Suprapubic skin (tissue), 4 donors: ENCODE results near the gene CNTN1. TPM values are rescaled to one million over a fixed set of nuclear protein-coding genes. Genes with fewer than 3 reads are reported as not detected.

ENCODE experiments used
- DNase-seq, 2 donors: peaks; one replicate each; pipeline ENCODE4 v3.0.0-alpha.2; 2019; ENCODE audit warnings: low spot score in 2 of 2
- H3K27ac ChIP-seq: fragments of 200-600 bp; sonication (generic); one replicate; pipeline ENCODE4 v1.5.1; 2019
- H3K27me3 ChIP-seq: fragments of 200-600 bp; sonication (generic); one replicate; pipeline ENCODE4 v1.5.1; 2019
- H3K36me3 ChIP-seq: fragments of 200-600 bp; sonication (generic); one replicate; pipeline ENCODE4 v1.5.1; 2019
- H3K4me1 ChIP-seq: fragments of 200-600 bp; sonication (generic); one replicate; pipeline ENCODE4 v1.5.1; 2019
- H3K4me3 ChIP-seq: fragments of 200-600 bp; sonication (generic); one replicate; pipeline ENCODE4 v1.5.1; 2019; ENCODE audit warnings: mild to moderate bottlenecking
- H3K9me3 ChIP-seq: fragments of 200-600 bp; sonication (generic); one replicate; pipeline ENCODE4 v1.5.1; 2019
- CTCF ChIP-seq, 2 donors: fragments of 200-600 bp in 1 of 2; fragments of 450-650 bp in 1 of 2; sonication (generic) in 1 of 2; IDR thresholded peaks; one replicate each; pipeline ENCODE4 v1.5.1; 2016 to 2019; ENCODE audit warnings: antibody characterized with exemption in 2 of 2, mild to moderate bottlenecking in 1 of 2, moderate library complexity in 1 of 2
- EP300 ChIP-seq: sonication (generic); formaldehyde crosslinking; IDR thresholded peaks from one replicate; pipeline ENCODE4 v1.6.1; 2017; ENCODE audit warnings: antibody characterized with exemption
- POLR2A ChIP-seq, 2 donors: fragments of 450-650 bp; IDR thresholded peaks; one replicate each; pipeline ENCODE4 v1.6.1; 2017; ENCODE audit warnings: antibody characterized with exemption in 2 of 2, mild to moderate bottlenecking in 2 of 2, moderate library complexity in 2 of 2
- POLR2AphosphoS5 ChIP-seq, 3 donors: sonication (generic); formaldehyde crosslinking; IDR thresholded peaks; one replicate each; pipeline ENCODE4 v1.6.1; 2017; ENCODE audit warnings: antibody characterized with exemption in 3 of 3
- WGBS: methylation state at CpG from one replicate; pipeline ENCODE4 v1.1.5; 2018; 5-methylcytosine and 5-hydroxymethylcytosine counted together
- total RNA-seq, 4 donors: library from RNA; depleted of rRNA; stranded (reverse); fragments of >200 nt; gene quantifications; one replicate each; pipeline ENCODE4 v1.1.0, GENCODE V29; 2016

CNTN1 gene
- total RNA-seq, 4 donors from 2014 or later = 5.9 to 29.7 (median 14.4) TPM

- Histone ChIP-seq H3K4me3 (no peak overlapping the region), H3K27me3 (no peaks in the 10 kb centered on the region), H3K27ac (no peak overlapping the region), H3K36me3 (no peaks in the 10 kb centered on the region), H3K9me3 (no peaks in the 10 kb centered on the region), H3K4me1 (no peaks in the 10 kb centered on the region)
- 57% methylated on average over 4 of the region's 4 CpGs for WGBS
- TF ChIP-seq POLR2AphosphoS5 (IDR thresholded peaks at IDR 0.05) = no peak
- no peak for TF ChIP-seq EP300
- TF ChIP-seq CTCF (IDR thresholded peaks at IDR 0.05) = no peak
- TF ChIP-seq POLR2A (IDR thresholded peaks at IDR 0.05) = no peak
- DNase-seq = no peak
Observed at GRCh38 chr12:40854604-40855003, 162.4 kb downstream of the CNTN1 start.

- no peak for TF ChIP-seq POLR2A (IDR thresholded peaks at IDR 0.05)
- TF ChIP-seq EP300 = no peak
- no peak for TF ChIP-seq CTCF (IDR thresholded peaks at IDR 0.05)
- TF ChIP-seq POLR2AphosphoS5 (IDR thresholded peaks at IDR 0.05) = no peak
- no peaks in the 10 kb centered on the region for H3K4me1 ChIP-seq
- H3K4me3 ChIP-seq = no peak overlapping the region
- no peak overlapping the region for H3K27ac ChIP-seq
- H3K9me3 ChIP-seq = no peaks in the 10 kb centered on the region
- no peak for DNase-seq
- no peaks in the 10 kb centered on the region for H3K27me3 ChIP-seq
- no peaks in the 10 kb centered on the region for H3K36me3 ChIP-seq
- WGBS = 86% methylated on average over 1 of the region's 1 CpG
Observed at GRCh38 chr12:40864891-40865290, 172.7 kb downstream of the CNTN1 start.

DNA sequence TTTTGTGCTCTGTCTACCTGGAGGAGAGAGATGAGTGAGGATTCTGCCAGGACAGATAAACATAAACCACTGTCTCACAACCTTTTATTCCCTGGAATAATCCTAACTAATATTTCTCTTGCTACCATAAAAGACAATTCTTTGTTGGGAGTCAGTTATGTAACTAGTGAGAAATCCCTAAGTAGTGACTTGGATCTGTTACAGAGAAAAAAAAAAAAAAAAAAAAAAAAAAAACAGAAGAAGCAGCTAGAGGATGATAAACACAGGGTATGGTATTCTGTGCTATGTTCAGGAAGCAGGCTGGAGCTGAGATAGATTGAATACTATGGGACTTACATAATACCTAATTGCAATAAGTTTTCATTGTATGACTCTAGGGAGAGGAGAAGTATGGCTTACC lies 178.7 kb downstream of the CNTN1 start:
- no peaks in the 10 kb centered on the region for H3K36me3 ChIP-seq
- no peaks in the 10 kb centered on the region for H3K9me3 ChIP-seq
- H3K27me3 ChIP-seq = no peaks in the 10 kb centered on the region
- H3K4me3 ChIP-seq = no peak overlapping the region
- H3K4me1 ChIP-seq = no peaks in the 10 kb centered on the region
- TF ChIP-seq EP300 = no peak
- TF ChIP-seq CTCF (IDR thresholded peaks at IDR 0.05) = no peak
- TF ChIP-seq POLR2A (IDR thresholded peaks at IDR 0.05) = no peak
- no peak for TF ChIP-seq POLR2AphosphoS5 (IDR thresholded peaks at IDR 0.05)
- no peak for DNase-seq
- H3K27ac ChIP-seq = no peak overlapping the region

DNA sequence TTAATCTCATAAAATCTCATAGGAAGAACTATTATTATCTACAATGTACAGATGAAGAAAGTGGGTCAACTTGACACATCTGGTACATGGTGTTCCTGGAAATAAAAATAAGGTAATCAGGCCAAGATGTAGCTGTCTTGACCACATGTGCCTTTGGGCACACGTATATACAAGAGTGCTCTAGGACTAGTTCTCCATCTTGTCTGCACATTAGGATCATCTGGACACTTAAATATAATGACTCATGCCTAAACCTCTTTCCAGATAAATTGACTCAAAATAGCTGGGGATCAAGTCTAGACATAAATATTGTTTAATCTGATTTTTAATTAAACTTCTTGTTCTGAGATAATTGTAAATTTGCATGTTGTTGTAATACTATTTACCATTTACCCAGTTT lies 182.6 kb downstream of the CNTN1 start:
- H3K4me1 ChIP-seq = no peaks in the 10 kb centered on the region
- H3K4me3 ChIP-seq = no peak overlapping the region
- H3K36me3 ChIP-seq = no peaks in the 10 kb centered on the region
- H3K9me3 ChIP-seq = no peaks in the 10 kb centered on the region
- 65% methylated on average over 1 of the region's 1 CpG for WGBS
- no peak overlapping the region for H3K27ac ChIP-seq
- no peaks in the 10 kb centered on the region for H3K27me3 ChIP-seq
- no peak for TF ChIP-seq EP300
- TF ChIP-seq POLR2AphosphoS5 (IDR thresholded peaks at IDR 0.05) = no peak
- no peak for TF ChIP-seq CTCF (IDR thresholded peaks at IDR 0.05)
- TF ChIP-seq POLR2A (IDR thresholded peaks at IDR 0.05) = no peak
- DNase-seq = no peak

- H3K4me1 ChIP-seq = no peaks in the 10 kb centered on the region
- 83% methylated on average over 3 of the region's 3 CpGs for WGBS
Observed at GRCh38 chr12:40889329-40889728, 197.1 kb downstream of the CNTN1 start.

More at GRCh38 chr12:40889329-40889728, 197.1 kb downstream of the CNTN1 start:
- Histone ChIP-seq H3K27ac (no peak overlapping the region), H3K4me3 (no peak overlapping the region), H3K27me3 (no peaks in the 10 kb centered on the region), H3K36me3 (no peaks in the 10 kb centered on the region), H3K9me3 (no peaks in the 10 kb centered on the region)
- DNase-seq = no peak
- TF ChIP-seq POLR2A (IDR thresholded peaks at IDR 0.05) = no peak
- no peak for TF ChIP-seq CTCF (IDR thresholded peaks at IDR 0.05)
- no peak for TF ChIP-seq EP300
- TF ChIP-seq POLR2AphosphoS5 (IDR thresholded peaks at IDR 0.05) = no peak
